WERI-Rb-1 (cell line): ENCODE measurements around the gene RALB.
A peak's percentile ranks its signal among the peaks of the same experiment; 100 is the strongest.

Experiments used
- DNase-seq: peaks from one replicate; pipeline ENCODE4 v3.0.0-alpha.2; 2020
- H3K27ac ChIP-seq: fragments of 250-450 bp; sonication (Bioruptor Pico); 2 replicates; pipeline ENCODE4 v1.5.1; 2020; ENCODE audit warnings: mild to moderate bottlenecking, moderate library complexity
- H3K27me3 ChIP-seq: fragments of 250-450 bp; sonication (Bioruptor Pico); 2 replicates; pipeline ENCODE4 v1.5.1; 2021; ENCODE audit warnings: mild to moderate bottlenecking, low read depth, moderate library complexity; ENCODE audit not compliant: insufficient read depth, severe bottlenecking
- H3K36me3 ChIP-seq: fragments of 250-450 bp; sonication (Bioruptor Pico); 2 replicates; pipeline ENCODE4 v1.5.1; 2020; ENCODE audit warnings: mild to moderate bottlenecking, moderate library complexity
- H3K4me3 ChIP-seq: 2 replicates; pipeline ENCODE4 v1.5.1; 2011; ENCODE audit warnings: low read depth, mild to moderate bottlenecking, control low read depth, low read length
- H3K9me3 ChIP-seq: fragments of 250-450 bp; sonication (Bioruptor Pico); 2 replicates; pipeline ENCODE4 v1.5.1; 2021; ENCODE audit warnings: mild to moderate bottlenecking, moderate library complexity; ENCODE audit not compliant: severe bottlenecking
- TF ChIP-seq, protein P1 (sequence below): IDR thresholded peaks from 2 replicates; pipeline ENCODE4 v1.5.1; 2011; ENCODE audit warnings: low read depth, mild to moderate bottlenecking, control low read depth, inconsistent platforms, low read length

The RALB gene, protein sequence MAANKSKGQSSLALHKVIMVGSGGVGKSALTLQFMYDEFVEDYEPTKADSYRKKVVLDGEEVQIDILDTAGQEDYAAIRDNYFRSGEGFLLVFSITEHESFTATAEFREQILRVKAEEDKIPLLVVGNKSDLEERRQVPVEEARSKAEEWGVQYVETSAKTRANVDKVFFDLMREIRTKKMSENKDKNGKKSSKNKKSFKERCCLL

DNA sequence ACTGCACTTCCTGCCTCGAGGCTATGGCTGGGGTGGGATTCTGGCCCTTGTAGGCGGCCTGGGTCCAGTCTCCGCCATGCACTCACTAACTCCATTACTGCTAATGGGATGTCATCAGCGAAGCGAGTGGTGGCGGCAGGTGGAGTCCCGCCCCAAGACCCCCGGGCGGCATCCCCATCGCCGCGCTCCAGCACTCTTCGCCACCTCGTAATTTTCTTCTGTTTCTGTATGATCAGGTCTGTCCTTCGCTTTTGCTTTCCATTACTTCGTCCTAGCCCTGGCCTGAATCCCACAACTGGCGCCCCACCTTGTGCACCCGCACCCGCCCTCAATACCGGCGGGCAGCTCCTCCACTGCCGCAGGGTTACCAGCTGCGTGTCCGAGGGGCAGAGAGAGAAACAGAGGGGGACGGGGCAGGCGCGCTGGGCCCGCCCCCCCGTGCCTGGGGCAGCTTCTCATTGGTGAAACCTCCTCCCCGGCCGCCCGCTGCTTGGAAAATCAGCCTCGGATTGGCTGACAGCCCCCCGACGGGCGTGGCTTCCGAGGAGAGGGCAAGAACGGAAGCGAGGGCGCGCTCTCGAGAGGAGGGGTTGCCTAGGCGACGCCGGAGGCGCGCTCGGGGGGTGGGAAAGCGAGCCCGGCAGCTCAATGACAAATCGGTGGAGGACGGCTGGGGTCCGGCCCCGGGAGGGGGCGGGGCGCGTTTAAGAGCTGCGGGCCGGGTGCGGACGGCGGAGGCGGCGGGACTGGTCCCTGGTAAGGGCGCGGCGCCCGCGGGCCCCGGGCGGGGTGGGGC lies at the start of gene RALB:
Gene RALB (plus strand): TSS at position 628 of the 796 bp plus-strand sequence. CDS start 25,813 bp downstream, outside the sequence.
- H3K9me3 ChIP-seq, result no peaks in the 10 kb centered on the region
- peak within 1 kb of the TSS; percentile 97 for H3K4me3 ChIP-seq
- TF ChIP-seq, protein P1, sequence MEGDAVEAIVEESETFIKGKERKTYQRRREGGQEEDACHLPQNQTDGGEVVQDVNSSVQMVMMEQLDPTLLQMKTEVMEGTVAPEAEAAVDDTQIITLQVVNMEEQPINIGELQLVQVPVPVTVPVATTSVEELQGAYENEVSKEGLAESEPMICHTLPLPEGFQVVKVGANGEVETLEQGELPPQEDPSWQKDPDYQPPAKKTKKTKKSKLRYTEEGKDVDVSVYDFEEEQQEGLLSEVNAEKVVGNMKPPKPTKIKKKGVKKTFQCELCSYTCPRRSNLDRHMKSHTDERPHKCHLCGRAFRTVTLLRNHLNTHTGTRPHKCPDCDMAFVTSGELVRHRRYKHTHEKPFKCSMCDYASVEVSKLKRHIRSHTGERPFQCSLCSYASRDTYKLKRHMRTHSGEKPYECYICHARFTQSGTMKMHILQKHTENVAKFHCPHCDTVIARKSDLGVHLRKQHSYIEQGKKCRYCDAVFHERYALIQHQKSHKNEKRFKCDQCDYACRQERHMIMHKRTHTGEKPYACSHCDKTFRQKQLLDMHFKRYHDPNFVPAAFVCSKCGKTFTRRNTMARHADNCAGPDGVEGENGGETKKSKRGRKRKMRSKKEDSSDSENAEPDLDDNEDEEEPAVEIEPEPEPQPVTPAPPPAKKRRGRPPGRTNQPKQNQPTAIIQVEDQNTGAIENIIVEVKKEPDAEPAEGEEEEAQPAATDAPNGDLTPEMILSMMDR, result no peak
- no peaks in the 10 kb centered on the region for H3K36me3 ChIP-seq
- peak; percentile 100 for DNase-seq
- H3K27ac ChIP-seq, result peak within 1 kb of the TSS; percentile 52
- no peaks in the 10 kb centered on the region for H3K27me3 ChIP-seq

DNA sequence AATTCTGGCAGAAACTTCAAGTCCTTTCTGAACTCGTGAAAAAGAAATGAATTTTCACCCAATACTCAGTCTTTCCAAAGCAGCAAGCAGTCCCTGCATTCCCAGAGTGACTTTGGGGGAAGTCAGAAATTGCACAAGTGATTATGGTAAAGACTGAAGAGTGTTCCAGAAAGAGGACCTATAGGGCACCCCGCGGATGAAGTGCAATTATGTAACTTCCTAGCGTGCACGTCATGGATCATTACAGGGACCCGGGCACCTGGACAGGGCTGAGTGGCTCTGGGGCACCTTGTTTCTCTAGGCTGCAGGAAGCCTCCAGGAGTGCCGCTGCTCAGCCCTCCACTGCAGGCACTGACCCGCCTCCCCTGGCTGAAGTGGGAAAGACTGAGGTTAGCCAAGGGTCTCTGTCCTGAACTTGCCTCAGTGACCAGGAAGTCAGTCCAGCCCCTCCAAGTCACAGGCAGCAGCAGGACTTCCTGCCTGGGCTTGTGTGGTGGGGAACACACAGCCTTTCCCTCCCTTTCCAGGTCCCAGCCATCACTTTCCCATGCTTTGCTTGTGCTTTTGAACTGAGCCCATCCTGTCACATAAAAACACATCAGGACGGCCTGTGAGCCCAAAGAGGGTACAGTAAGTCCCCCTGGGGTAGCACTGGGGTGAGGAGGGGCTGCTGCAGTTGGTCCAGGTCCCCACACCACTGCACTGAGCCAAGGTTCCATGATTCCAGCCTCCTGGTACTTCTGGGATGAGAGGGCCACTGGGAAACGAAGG lies 49.2 kb upstream of the RALB start:
- Histone ChIP-seq H3K36me3 (no peaks in the 10 kb centered on the region), H3K27me3 (no peaks in the 10 kb centered on the region), H3K27ac (no peak overlapping the region), H3K4me3 (no peak overlapping the region), H3K9me3 (no peaks in the 10 kb centered on the region)
- TF ChIP-seq, protein P1, result no peak
- DNase-seq, result no peak

DNA sequence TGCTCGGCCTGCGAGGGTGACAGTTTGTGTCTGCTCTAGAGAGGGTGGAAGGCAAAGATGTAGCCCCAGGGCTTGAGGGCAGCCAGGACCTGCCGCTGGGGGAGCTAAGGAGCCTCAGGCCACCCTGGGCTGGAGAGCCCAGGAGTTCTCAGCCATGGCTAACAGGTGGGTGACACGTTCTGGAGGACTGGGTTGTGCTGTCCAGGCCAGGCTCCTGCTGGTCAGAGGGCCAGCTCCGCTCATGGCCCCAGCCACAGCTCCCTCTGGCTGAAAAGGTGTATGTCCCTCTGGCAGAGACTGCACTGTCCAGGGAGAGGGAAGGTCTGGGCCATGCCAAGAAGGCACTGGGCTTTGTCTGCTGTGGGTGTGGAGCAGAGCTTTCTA lies 48.6 kb upstream of the RALB start:
- DNase-seq, result no peak
- H3K4me3 ChIP-seq, result no peak overlapping the region
- H3K27ac ChIP-seq, result no peak overlapping the region
- no peaks in the 10 kb centered on the region for H3K36me3 ChIP-seq
- no peaks in the 10 kb centered on the region for H3K9me3 ChIP-seq
- TF ChIP-seq, protein P1, result no peak
- no peaks in the 10 kb centered on the region for H3K27me3 ChIP-seq

DNA sequence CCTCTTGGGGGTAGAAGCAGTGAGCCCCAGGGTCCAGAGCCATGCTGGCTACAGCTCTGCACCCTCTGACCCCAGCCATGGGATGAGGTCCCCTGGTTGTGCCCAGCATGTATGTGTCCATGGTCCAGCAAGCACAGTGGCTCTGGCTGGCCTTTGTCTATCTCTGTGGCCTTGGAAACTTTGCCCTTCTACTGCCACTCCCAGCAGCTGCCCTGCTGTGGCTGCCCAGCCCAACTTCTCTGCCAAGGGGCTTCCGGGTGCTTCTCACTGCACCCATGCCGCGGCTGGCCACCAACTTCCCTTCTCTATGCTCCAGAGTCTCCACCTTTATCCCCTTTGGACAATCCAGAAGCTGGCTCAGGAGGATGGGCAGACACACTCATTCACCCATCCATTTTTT lies 48.2 kb upstream of the RALB start:
- no peaks in the 10 kb centered on the region for H3K9me3 ChIP-seq
- H3K36me3 ChIP-seq, result no peaks in the 10 kb centered on the region
- no peak overlapping the region for H3K4me3 ChIP-seq
- no peak for DNase-seq
- TF ChIP-seq, protein P1, result no peak
- no peak overlapping the region for H3K27ac ChIP-seq
- no peaks in the 10 kb centered on the region for H3K27me3 ChIP-seq

DNA sequence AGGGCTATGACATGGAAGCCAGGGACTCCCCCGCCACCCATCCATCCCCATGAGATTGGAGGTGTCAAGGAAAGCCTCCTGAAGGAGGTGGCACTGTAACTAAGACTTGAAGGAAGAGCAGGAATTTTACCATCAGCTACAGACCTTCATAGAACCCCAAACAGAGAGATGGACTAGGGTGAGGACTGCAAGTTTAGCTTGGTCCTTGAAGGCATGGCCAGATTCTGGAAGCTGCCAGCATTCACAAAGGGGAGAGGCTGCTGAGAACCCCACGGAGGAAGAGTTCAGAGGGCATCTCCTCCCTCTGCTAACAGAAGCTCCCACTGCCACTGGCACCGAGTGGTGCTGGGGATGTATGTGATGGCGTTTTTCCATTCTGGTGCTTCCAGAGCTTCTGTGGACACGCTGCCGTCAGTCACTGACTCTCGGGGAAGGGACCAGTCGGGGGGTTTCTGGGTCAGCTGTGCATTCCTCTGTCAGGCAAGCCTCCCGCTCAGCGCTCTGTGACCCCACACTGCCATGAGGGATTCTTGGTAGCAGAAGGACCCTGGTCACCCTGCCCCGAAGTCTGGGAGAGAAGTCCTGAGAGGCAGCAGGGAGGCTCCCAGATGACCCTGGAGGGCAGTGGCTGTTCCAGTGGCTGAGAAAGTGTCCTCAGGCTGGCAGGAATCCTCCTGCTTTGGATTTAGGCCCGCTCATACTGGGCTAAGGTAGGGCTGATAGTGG lies 47.5 kb upstream of the RALB start:
- Histone ChIP-seq H3K36me3 (no peaks in the 10 kb centered on the region), H3K9me3 (no peaks in the 10 kb centered on the region), H3K4me3 (no peak overlapping the region), H3K27ac (no peak overlapping the region), H3K27me3 (no peaks in the 10 kb centered on the region)
- TF ChIP-seq, protein P1, result no peak
- DNase-seq, result no peak
